WTC11 (cell line): ENCODE measurements around the gene IL36RN. TPM values are rescaled to one million over a fixed set of nuclear protein-coding genes. Genes with fewer than 3 reads are reported as not detected.

Experiments used
- ATAC-seq: fragments of 200-7000 bp; cut with Tn5 transposase; 2 replicates; pipeline ENCODE4 v1.10.0; 2021; ENCODE audit warnings: mild to moderate bottlenecking, moderate library complexity
- CTCF ChIA-PET: fragments of 300-600 bp; sonication (Branson Sonifier 250); formaldehyde crosslinking; loops from one replicate; lab custom pipeline; 2021; ENCODE audit warnings: antibody characterized with exemption; lab: Charles Lee
- POLR2A ChIA-PET: fragments of 350-600 bp; sonication (Branson Sonifier 250); formaldehyde crosslinking; loops from one replicate; lab custom pipeline; 2021; ENCODE audit warnings: antibody characterized with exemption; lab: Charles Lee
- DNase-seq: peaks from one replicate; pipeline ENCODE4 v3.0.0; 2021; ENCODE audit warnings: low spot score
- H3K27ac Mint-ChIP-seq: 2 replicates; pipeline ENCODE4 v1.8.0; 2021; ENCODE audit warnings: mixed read lengths
- H3K27me3 Mint-ChIP-seq: 2 replicates; pipeline ENCODE4 v1.8.0; 2021; ENCODE audit warnings: low read depth, mild to moderate bottlenecking, moderate library complexity, mixed read lengths
- H3K36me3 Mint-ChIP-seq: 2 replicates; pipeline ENCODE4 v1.8.0; 2021; ENCODE audit warnings: mixed read lengths
- H3K4me1 Mint-ChIP-seq: 2 replicates; pipeline ENCODE4 v1.8.0; 2022; ENCODE audit warnings: mixed read lengths
- H3K4me3 Mint-ChIP-seq: 2 replicates; pipeline ENCODE4 v1.8.0; 2021; ENCODE audit warnings: mild to moderate bottlenecking, moderate library complexity, mixed read lengths
- H3K9me3 Mint-ChIP-seq: 2 replicates; pipeline ENCODE4 v1.8.0; 2021; ENCODE audit warnings: mixed read lengths
- ATF1 ChIP-seq: sonication (generic); formaldehyde crosslinking; IDR thresholded peaks from 2 replicates; pipeline ENCODE4 v1.8.1; 2023; ENCODE audit warnings: mild to moderate bottlenecking, moderate library complexity, missing genetic modification reagents
- E2F5 ChIP-seq: sonication (generic); formaldehyde crosslinking; IDR thresholded peaks from 2 replicates; pipeline ENCODE4 v1.8.1; 2022; ENCODE audit warnings: mild to moderate bottlenecking, moderate library complexity, missing genetic modification reagents
- ELF4 ChIP-seq: sonication (generic); formaldehyde crosslinking; IDR thresholded peaks from 2 replicates; pipeline ENCODE4 v1.8.1; 2022; ENCODE audit warnings: low read depth, mild to moderate bottlenecking, moderate library complexity, missing genetic modification reagents
- ERG ChIP-seq: fragments of 250-450 bp; sonication (Bioruptor Pico); IDR thresholded peaks from 2 replicates; pipeline ENCODE4 v1.8.0; 2021; ENCODE audit warnings: mild to moderate bottlenecking
- GRHL2 ChIP-seq: fragments of 250-450 bp; sonication (Bioruptor Pico); IDR thresholded peaks from 2 replicates; pipeline ENCODE4 v1.8.0; 2022; ENCODE audit warnings: mild to moderate bottlenecking, moderate library complexity; ENCODE audit not compliant: insufficient replicate concordance, severe bottlenecking
- HMGA2 ChIP-seq: fragments of 250-450 bp; sonication (Bioruptor Pico); IDR thresholded peaks from 2 replicates; pipeline ENCODE4 v1.4.0; 2021; ENCODE audit warnings: mild to moderate bottlenecking, moderate library complexity
- JUN ChIP-seq: sonication (generic); formaldehyde crosslinking; IDR thresholded peaks from 2 replicates; pipeline ENCODE4 v1.8.0; 2023; ENCODE audit warnings: mild to moderate bottlenecking, missing genetic modification reagents
- MXD4 ChIP-seq: fragments of 250-450 bp; sonication (Bioruptor Pico); IDR thresholded peaks from 2 replicates; pipeline ENCODE4 v1.8.0; 2021; ENCODE audit warnings: mild to moderate bottlenecking, moderate library complexity, borderline replicate concordance
- MYBL2 ChIP-seq: sonication (generic); formaldehyde crosslinking; IDR thresholded peaks from 2 replicates; pipeline ENCODE4 v1.8.1; 2023; ENCODE audit warnings: mild to moderate bottlenecking, moderate library complexity, missing genetic modification reagents
- NR2C2 ChIP-seq: sonication (generic); formaldehyde crosslinking; IDR thresholded peaks from 2 replicates; pipeline ENCODE4 v1.8.0; 2022; ENCODE audit warnings: mild to moderate bottlenecking, missing genetic modification reagents
- SMAD3 ChIP-seq: sonication (generic); formaldehyde crosslinking; IDR thresholded peaks from 2 replicates; pipeline ENCODE4 v1.8.0; 2022; ENCODE audit warnings: missing genetic modification reagents, mild to moderate bottlenecking, borderline replicate concordance
- TCF7 ChIP-seq: sonication (generic); formaldehyde crosslinking; IDR thresholded peaks from 2 replicates; pipeline ENCODE4 v1.8.0; 2022; ENCODE audit warnings: mild to moderate bottlenecking, low read depth, missing genetic modification reagents, moderate library complexity
- ZNF121 ChIP-seq: sonication (generic); formaldehyde crosslinking; IDR thresholded peaks from 2 replicates; pipeline ENCODE4 v1.8.0; 2023; ENCODE audit warnings: missing genetic modification reagents
- ZNF138 ChIP-seq: sonication (generic); formaldehyde crosslinking; conservative IDR thresholded peaks from 2 replicates; pipeline ENCODE4 v1.8.1; 2022; ENCODE audit warnings: mild to moderate bottlenecking, moderate library complexity, missing genetic modification reagents
- ZNF232 ChIP-seq: sonication (generic); formaldehyde crosslinking; IDR thresholded peaks from 2 replicates; pipeline ENCODE4 v1.8.0; 2022; ENCODE audit warnings: mild to moderate bottlenecking, missing genetic modification reagents
- ZNF396 ChIP-seq: fragments of 250-450 bp; sonication (Bioruptor Pico); IDR thresholded peaks from 2 replicates; pipeline ENCODE4 v1.8.0; 2021; ENCODE audit warnings: mild to moderate bottlenecking, moderate library complexity, borderline replicate concordance
- ZNF416 ChIP-seq: fragments of 250-450 bp; sonication (Bioruptor Pico); IDR thresholded peaks from 2 replicates; pipeline ENCODE4 v1.9.0; 2021; ENCODE audit warnings: mild to moderate bottlenecking, inconsistent platforms
- ZNF532 ChIP-seq: fragments of 250-450 bp; sonication (Bioruptor Pico); IDR thresholded peaks from 2 replicates; pipeline ENCODE4 v1.9.0; 2021; ENCODE audit warnings: mild to moderate bottlenecking, borderline replicate concordance
- total RNA-seq: library from RNA; stranded (reverse); gene quantifications from 3 replicates; pipeline ENCODE4 v1.2.3, GENCODE V29; 2021
- TF ChIP-seq, protein P1 (sequence below): sonication (generic); formaldehyde crosslinking; IDR thresholded peaks from 2 replicates; pipeline ENCODE4 v1.8.1; 2022; ENCODE audit warnings: missing genetic modification reagents, borderline replicate concordance
- TF ChIP-seq, protein P2 (sequence below): sonication (generic); formaldehyde crosslinking; conservative IDR thresholded peaks from 2 replicates; pipeline ENCODE4 v1.8.1; 2023; ENCODE audit warnings: mild to moderate bottlenecking, low read depth, missing genetic modification reagents, moderate library complexity
- TF ChIP-seq, protein P3 (sequence below): sonication (generic); formaldehyde crosslinking; IDR thresholded peaks from 2 replicates; pipeline ENCODE4 v1.8.0; 2022; ENCODE audit warnings: mild to moderate bottlenecking, missing genetic modification reagents

The IL36RN gene
- total RNA-seq, 1 experiment from 2014 or later: not detected

GRCh38 chr2:113060796-113061195 is 1.8 kb downstream of the IL36RN start:
- no peak for TF ChIP-seq E2F5 (CRISPR knock-in tag)
- TF ChIP-seq MXD4 (CRISPR knock-in tag): no peak
- TF ChIP-seq ZNF416 (CRISPR knock-in tag): no peak
- no peak for TF ChIP-seq GRHL2
- TF ChIP-seq ELF4 (CRISPR knock-in tag): no peak
- TF ChIP-seq ATF1 (CRISPR knock-in tag): no peak
- TF ChIP-seq HMGA2 (CRISPR knock-in tag): no peak
- no peak for TF ChIP-seq ZNF121 (CRISPR knock-in tag)
- no peak for TF ChIP-seq SMAD3 (CRISPR knock-in tag)
- TF ChIP-seq NR2C2 (CRISPR knock-in tag): no peak
- no peak for TF ChIP-seq TCF7 (CRISPR knock-in tag)
- TF ChIP-seq ZNF396 (CRISPR knock-in tag): no peak
- TF ChIP-seq ZNF138 (CRISPR knock-in tag): no peak
- no peak for TF ChIP-seq ZNF232 (CRISPR knock-in tag)
- TF ChIP-seq, protein P1, sequence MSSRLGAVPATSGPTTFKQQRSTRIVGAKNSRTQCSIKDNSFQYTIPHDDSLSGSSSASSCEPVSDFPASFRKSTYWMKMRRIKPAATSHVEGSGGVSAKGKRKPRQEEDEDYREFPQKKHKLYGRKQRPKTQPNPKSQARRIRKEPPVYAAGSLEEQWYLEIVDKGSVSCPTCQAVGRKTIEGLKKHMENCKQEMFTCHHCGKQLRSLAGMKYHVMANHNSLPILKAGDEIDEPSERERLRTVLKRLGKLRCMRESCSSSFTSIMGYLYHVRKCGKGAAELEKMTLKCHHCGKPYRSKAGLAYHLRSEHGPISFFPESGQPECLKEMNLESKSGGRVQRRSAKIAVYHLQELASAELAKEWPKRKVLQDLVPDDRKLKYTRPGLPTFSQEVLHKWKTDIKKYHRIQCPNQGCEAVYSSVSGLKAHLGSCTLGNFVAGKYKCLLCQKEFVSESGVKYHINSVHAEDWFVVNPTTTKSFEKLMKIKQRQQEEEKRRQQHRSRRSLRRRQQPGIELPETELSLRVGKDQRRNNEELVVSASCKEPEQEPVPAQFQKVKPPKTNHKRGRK (CRISPR knock-in tag): no peak
- TF ChIP-seq, protein P2, sequence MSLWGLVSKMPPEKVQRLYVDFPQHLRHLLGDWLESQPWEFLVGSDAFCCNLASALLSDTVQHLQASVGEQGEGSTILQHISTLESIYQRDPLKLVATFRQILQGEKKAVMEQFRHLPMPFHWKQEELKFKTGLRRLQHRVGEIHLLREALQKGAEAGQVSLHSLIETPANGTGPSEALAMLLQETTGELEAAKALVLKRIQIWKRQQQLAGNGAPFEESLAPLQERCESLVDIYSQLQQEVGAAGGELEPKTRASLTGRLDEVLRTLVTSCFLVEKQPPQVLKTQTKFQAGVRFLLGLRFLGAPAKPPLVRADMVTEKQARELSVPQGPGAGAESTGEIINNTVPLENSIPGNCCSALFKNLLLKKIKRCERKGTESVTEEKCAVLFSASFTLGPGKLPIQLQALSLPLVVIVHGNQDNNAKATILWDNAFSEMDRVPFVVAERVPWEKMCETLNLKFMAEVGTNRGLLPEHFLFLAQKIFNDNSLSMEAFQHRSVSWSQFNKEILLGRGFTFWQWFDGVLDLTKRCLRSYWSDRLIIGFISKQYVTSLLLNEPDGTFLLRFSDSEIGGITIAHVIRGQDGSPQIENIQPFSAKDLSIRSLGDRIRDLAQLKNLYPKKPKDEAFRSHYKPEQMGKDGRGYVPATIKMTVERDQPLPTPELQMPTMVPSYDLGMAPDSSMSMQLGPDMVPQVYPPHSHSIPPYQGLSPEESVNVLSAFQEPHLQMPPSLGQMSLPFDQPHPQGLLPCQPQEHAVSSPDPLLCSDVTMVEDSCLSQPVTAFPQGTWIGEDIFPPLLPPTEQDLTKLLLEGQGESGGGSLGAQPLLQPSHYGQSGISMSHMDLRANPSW: no peak
- no peak for TF ChIP-seq ERG
- TF ChIP-seq MYBL2 (CRISPR knock-in tag): no peak
- H3K9me3 Mint-ChIP-seq: peaks cover 27% of the 10 kb centered on the region
- POLR2A ChIA-PET: no interaction called here
- H3K27me3 Mint-ChIP-seq: peaks cover 74% of the 10 kb centered on the region
- H3K4me3 Mint-ChIP-seq: no peak overlapping the region
- no peaks in the 10 kb centered on the region for H3K4me1 Mint-ChIP-seq
- H3K27ac Mint-ChIP-seq: no peak overlapping the region
- CTCF ChIA-PET: no interaction called here
- ATAC-seq (peak; percentile 39; the same call in 1 of the 2 replicates), DNase-seq (no peak)
- H3K36me3 Mint-ChIP-seq: peaks cover 4% of the 10 kb centered on the region; the same call in 1 of the 2 replicates

DNA sequence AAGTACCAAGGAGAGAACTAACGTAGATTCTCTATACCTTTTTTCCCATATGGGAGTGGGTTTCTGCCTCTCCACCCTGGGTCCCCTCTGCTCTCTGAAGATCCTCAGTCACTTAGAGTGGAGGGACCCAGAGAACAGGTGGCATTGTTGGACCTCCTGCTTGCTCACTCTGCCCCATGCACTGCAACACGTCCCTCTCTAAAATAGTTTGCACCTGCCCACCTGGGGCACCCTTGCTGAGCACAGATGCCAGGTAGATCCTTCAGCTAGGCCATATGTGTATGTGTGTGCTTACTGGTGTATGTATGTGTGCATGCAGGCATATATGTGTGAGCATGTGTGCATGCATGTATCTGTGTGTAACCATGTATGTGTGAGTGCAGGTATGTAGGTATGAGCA is 2.2 kb downstream of the IL36RN start:
- no peak overlapping the region for H3K27ac Mint-ChIP-seq
- no peak for DNase-seq
- TF ChIP-seq, protein P1 (CRISPR knock-in tag): no peak
- TF ChIP-seq TCF7 (CRISPR knock-in tag) (no peak), ZNF532 (no peak), JUN (CRISPR knock-in tag) (no peak)
- TF ChIP-seq, protein P3, sequence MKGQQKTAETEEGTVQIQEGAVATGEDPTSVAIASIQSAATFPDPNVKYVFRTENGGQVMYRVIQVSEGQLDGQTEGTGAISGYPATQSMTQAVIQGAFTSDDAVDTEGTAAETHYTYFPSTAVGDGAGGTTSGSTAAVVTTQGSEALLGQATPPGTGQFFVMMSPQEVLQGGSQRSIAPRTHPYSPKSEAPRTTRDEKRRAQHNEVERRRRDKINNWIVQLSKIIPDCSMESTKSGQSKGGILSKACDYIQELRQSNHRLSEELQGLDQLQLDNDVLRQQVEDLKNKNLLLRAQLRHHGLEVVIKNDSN (CRISPR knock-in tag): no peak
- TF ChIP-seq, all 79 proteins: peak for 0
- Mint-ChIP-seq H3K4me1 (no peaks in the 10 kb centered on the region), H3K9me3 (peaks cover 22% of the 10 kb centered on the region), H3K4me3 (no peak overlapping the region), H3K36me3 (peaks cover 2% of the 10 kb centered on the region; the same call in 1 of the 2 replicates), H3K27me3 (peaks cover 70% of the 10 kb centered on the region)
- CTCF ChIA-PET: no interaction called here
- no peak for ATAC-seq
- POLR2A ChIA-PET: no interaction called here
